Measurements from ENCODE around the gene POLR1A.

The POLR1A gene

DNA sequence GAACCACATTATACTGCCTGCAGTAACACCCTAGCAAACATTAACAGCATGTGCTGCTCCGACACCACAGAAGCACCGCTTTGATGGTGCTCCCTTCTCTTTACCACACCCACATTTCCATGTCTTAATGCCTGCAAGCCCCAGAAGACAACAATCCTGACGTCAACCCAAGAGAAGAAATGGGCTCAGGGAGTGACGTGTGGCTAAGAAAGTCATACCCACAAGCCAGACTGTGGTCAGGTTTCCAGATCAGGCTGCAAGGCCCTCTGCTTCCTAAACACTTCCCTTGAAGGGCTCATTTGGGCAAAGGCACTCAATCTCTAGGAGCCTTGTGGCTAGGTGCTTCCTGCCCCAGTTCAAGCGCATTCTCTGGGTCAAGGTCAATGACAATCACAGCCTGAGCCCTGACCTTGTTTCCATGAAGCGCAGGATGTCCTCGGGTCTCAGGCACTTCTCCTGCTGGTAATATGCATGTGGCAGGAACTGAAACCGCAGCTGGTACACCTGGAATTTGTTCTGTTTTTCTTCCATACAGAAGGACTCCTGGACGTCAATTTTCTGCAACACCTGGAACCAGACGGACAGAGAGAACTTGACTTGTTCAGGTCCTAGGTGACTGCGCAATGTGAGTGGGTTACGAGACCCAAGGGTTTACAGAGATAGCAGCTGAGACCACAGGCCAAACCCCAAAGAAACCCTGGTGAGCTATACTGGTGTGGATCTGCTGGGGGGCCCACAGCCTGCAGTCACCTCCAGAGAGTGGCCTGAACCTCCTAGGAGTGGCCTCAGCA lies 67.2 kb downstream of the POLR1A start:
- DNase-seq (ENCODE audit: low read depth in 2 of 2) = no peak

DNA sequence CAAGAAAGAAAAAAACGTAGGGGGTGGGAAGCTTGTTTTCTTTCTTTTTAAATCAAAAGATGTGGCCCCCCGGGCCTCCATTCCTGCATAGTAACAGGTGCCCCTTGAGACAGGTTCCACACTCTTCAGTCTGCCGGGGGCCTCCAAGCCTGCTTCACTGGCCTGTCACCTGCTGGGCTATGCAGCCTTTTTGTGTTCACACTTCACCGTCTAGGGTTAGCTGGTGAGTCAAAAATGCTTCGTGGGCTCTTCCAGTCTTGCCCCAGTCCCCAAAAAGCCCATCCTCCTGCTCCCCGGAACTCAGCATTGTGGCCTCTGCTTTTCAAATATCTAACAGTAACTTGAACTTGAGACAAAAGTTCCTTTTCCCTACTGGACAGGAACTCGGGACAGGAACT lies 67.9 kb downstream of the POLR1A start:
- DNase-seq (ENCODE audit: low read depth in 2 of 2) = no peak

DNA sequence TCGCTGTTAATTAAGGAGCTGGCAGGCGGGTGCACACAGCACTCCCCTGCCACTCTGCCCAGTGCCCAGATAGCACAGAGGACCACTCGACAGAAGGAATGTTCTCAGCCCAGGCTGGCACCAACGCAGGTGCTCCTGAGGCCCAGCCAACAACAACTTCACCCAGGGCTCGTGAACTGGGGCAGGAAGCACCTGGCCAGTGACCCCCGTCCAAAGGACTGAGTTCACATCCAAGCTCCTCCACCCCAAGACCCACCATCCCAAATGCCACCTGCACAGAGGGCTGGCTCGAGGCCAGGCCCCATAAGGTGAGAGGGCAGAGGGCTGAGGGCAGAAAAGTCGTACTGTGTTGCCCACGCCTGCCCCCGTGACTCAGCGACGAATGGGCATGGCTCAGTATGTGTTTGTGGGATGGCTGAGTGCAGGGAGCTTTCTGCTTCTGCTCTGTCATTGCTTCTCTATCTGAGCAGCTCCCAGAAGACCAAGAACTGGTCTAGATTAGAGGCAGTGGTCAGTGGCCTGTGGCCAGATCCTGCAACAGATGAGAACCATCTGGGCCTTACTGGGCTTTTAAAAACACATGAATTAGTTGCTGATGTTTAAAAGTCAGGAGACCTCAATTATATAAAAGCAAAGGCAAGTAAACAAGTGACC lies 68.4 kb downstream of the POLR1A start:
- peak in 1 of 2 experiments; percentile 23 for DNase-seq (ENCODE audit: low read depth in 2 of 2)

DNA sequence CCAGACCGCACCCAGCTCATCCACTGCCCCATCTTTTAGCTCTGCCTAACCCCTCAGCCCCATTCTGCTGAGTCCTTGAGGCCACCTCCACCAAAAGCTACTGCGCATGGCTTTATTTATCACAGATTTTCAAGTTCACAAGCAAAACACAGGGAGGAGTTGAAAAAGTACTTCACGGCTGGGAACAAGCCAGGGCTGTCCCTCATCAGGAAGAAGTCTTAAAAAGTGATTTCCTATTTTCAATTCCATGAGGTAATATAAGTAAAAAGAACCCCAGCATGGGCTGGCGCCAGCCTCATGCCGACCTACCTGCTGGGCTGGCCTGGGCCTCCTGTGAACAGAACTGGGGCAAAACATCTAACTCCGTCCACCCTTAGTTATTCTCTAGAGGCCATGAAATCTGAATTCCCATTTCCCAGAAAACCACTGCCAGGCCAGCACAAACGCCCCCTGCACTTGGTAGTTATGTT lies 69.0 kb downstream of the POLR1A start:
- DNase-seq (ENCODE audit: low read depth in 2 of 2) = peak in 1 of 2 experiments; percentile 39

DNA sequence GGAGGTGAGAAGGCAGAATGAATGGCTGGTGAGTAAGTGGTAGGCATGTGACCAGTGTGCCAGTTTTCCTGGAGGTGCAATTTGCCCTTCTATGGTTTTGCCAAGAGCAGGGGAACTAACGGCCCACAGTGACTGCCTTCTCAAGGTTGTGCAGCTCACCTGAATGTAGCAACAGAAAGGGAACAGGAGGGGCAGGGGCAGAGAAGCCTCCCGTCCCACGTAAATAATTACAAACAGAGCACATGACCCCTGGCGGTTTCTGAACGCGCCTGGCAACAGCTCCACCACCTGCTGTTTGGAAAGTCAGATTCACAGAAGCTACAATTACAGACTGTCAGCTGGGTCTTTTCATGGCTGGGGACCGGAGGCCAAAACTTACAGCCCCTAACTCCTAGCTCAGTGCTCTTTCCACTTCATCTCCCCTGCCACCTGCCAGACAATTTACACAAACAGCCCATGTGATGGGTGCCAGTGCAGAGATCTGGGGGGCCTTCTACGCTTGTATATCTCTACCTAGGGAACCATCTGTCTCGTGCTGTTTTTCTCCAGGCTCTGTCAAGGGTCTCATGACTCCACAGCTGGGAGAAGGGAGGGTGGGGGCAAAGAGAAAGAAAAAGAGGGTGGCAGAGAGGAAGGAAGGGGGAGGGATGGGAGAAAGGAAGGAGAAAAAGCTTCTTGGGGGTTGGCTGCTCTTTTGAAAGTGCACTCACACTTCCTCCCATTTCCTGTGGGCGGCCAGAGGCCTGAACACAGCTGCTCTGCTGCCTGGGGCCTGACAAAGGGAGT lies 69.6 kb downstream of the POLR1A start:
- peak in 1 of 2 experiments; percentile 37 for DNase-seq (ENCODE audit: low read depth in 2 of 2)

DNA sequence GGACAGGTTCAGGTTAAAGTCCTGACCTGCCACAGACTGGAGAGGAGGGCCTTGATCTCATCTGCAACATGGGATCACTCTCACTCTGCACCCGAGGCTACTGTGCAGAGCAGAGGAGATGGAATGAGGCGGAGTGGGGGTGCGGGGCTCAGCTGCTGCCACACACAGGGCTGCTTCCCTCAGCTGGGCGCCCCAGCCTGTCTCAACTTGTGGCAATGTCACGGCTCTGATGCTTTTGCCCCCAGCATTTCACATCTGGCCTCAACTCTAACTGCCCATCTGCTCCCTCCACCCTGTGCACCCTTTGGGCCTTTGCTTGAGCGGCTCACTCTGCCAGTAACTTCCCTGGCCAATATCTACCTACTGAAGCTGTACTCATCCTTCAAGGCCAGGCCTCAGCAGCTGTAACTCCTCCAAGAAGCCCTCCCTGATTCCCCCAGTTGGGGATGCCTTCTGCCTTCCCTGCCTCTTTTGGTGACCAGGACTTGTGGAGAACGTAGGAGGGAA lies 70.3 kb downstream of the POLR1A start:
- no peak for DNase-seq (ENCODE audit: low read depth in 2 of 2)

DNA sequence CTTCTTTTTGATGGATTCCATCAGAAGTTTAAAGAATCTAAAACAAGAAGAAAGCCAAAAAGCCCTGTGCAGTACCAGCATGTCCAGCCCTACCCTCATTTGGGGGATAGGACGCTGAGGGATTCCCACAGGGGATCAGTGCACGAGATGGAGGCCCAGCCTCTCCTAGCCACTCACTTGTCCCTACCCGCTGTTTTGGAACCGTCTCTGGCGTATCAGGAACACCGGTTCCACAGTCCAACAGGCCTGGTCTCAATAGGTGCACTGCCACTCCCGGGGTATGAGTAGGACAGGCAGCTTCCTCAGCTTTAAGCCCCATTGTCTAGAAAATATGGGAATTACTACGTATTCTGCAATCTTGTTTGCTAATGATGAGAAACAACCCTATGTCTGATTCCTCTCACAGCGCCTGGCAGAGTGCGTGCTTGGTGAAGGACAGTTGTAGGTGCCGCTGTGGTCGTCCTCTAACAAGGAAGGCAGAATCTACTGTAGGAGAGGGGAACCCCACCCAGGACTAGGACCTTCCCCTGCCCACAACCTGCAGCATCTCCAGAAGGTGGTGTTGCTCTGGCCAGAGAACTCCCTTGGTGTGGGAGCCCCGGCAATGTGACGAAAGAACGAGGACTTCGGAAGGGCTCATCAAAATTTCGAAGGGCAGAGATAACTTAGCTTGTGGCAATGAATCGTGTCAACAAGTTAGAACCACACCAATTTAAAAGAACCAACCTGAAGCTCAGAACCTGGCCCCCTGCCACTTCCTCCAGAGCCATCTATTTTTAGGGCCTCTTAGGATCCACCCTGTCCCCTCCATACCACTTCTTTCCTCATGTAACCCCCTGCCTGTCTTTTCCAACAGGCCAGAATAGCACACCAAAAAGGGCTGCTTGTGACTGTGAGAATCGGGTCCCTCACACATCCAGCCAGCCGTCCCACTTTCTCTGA lies 71.7 kb downstream of the POLR1A start:
- no peak for DNase-seq (ENCODE audit: low read depth in 2 of 2)

DNA sequence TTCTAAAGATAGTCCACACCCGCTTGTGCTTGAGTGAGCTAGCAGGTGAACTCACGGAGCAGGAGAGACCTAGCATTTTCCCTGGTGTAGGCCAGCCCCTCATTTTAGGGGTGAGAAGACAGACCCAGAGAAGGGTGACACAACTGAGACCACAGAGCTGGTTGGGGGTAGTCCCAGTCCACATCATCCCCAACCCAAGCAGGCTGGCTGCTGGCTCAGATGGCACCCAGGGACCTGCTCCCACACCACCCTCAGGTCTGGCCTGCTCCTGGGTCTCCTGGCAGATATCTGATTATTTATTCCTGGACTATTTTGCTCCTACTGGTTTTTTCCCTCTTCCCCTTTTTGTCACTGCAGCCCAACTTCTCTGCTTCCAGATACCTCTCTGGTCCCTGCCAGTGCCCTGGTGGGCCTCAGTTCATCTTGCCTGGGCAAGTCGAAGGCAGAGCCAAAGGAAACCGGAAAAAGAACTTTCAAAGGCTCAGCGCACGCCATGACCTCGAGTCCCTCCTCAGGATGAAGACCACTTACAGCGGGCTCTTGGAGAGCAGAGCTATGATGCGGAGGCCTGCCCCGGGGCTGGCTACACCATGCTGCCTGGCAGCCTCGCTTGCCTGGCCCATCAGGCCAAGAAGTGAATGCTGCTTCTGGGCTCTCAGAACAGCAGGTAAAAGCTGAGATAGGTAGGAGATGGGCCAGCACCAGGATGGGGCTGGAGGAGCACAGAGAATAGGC lies 72.7 kb downstream of the POLR1A start:
- no peak for DNase-seq (ENCODE audit: low read depth in 2 of 2)

DNA sequence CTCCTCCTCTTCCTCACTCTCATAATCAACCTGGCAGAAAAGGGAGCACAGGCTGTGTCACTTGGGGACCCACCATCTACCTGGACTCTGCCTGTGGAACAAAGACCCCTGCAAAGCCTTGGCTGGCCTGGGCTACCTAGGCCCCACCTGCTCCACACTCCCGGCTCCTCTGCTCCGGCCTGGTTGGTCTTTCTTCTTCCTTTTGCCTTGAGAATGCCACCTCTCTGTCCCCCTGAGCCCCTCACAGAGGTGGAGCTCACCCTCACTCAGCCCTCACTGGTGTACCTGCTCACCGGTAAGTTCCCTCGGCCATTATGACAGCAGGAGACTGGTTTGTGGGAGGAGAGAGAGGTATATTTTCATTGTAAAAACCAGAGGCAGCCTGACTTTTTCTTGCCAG lies 74.1 kb downstream of the POLR1A start:
- no peak for DNase-seq (ENCODE audit: low read depth in 2 of 2)

DNA sequence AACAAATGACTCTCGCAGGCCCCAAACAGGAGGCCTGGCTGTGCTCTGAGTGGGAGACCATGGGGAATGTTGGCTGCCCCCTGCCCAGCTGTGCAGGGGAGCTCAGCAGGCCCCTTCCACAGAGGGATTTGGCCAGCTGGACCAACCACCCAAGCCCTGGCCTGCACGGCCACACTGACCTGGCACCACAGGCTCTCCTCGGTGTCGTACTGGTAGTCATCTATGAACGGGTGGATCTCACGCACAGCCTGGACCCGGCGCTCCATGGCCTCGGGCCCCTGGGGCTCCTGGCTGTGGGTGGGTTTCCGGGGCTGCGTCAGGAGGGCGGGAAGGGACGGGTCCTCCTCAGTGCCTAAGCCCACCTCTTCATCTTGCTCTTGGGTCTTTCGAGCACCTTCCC lies 74.5 kb downstream of the POLR1A start:
- no peak for DNase-seq (ENCODE audit: low read depth in 2 of 2)

DNA sequence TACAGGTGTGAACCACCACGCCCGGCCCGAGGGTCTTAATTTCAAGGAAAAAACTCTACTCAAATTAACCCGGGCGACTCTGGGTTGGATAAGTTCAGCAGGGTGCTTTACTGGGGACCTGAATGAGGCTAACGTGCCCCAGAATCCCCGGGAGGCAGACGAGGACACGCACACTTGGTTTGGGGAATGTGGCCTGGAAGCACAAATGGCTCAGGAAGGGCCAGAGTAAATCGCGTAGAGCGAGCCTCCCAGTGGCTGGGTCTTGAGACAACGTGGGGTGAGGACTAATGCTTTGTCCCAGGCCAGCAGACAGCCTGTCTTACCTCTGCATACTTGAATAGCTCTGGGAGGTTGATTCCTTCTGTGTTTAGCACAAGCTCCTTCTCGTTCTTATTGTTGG lies 75.8 kb downstream of the POLR1A start:
- no peak for DNase-seq (ENCODE audit: low read depth in 2 of 2)

DNA sequence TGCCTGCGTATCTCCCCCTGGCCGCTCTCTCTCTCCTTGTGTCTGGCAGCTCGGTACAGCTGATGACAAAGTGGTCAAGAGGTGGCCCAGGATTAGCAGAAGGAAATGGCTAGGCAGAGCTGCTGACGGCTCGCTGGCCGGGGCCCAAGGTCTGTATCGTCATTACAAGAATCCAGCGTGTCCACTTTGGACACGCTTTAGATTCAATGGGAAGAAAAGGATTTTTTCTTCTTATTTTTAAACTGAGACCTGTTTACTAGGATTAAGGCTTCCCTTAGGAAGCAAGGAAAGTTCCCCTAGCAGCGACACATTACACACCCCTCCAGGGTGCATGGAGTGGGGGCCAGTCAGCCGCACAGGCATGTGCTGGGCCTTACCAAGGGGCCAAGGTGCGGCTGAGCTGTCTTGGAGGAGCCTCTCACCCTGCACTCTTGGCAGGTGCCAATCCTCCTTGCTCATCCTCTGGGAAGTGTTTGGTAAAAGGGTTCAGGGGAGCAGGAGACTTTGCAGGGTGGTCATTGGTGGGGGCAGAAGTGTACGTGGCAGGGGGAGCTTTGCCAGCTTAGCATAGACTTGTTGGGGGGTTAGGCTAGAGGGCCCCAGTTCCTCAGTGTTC lies 76.8 kb downstream of the POLR1A start:
- DNase-seq (ENCODE audit: low read depth in 2 of 2) = no peak

DNA sequence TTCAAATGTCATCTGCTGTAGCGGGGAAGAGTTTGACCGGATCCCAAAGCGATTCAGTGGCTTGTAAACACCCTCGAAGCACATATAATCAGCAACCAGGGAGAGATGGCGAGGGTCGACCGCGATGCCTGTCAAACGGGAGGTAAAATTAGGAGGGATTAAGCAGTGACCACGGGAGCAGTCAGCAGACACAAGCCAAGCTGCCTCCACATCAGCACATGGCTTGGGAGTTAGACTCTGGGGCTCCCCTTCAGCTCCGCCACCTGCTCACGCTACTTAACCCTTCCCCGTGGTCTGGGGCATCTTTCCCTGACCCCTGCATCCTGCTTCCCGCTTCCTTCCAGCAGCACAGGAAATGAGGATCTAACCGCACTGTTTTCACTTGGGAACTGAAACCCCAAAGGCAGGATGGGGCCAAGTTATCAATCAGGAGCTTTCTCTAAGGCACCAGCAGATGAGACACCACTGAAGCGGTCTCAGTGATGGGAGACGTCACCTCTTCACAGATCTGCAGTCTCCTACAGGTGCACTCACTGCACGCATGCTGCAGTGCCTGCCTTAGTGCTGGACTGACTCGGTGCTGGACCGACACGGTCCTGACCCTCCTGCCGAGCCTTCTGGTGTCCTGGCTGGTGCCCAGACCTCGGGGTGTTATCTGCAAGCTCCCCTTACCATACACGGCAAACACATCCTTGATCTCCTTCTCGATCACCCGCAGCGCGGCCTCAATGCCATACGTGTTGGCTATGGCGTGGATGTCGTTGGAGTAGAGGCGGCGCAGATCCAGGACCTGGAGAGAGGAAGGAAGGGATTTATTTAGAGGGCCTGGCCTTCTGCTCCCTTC lies 77.5 kb downstream of the POLR1A start:
- no peak for DNase-seq (ENCODE audit: low read depth in 2 of 2)

DNA sequence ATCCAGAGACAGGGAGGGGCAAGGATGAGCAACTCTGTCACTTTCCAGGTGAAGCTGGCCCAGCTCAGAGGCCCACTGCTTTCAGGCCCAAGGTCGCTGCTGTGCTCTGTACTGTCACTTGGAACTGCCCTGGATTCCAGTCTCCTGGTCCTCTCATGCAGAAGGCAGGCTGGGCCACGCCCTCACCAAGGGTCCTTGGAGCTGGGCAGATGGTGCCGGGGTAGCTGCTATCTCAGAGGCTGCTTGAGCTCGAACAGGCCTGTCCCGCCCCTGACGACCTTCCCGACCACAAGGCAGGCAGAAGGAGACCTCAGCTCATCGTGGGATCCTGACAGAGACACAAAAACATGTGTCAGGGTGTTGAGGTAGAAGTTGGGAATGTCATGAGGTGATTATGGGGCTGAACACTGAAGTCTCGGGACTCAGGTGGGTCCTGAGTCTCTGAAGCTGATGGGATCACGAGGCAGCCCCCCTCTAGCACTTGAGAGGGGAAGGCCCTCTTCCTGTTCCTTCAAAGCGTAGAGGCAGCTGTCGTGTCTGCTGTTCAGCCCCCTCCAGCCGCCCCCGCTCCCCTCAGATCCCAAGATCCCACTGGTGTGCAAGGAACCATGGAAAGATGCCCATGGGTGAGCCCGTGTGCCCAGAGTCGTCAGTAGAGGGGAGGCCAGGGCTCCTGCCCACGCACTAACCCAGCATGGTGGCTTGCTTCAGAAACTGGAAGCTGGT lies 78.3 kb downstream of the POLR1A start:
- DNase-seq (ENCODE audit: low read depth in 2 of 2) = no peak

DNA sequence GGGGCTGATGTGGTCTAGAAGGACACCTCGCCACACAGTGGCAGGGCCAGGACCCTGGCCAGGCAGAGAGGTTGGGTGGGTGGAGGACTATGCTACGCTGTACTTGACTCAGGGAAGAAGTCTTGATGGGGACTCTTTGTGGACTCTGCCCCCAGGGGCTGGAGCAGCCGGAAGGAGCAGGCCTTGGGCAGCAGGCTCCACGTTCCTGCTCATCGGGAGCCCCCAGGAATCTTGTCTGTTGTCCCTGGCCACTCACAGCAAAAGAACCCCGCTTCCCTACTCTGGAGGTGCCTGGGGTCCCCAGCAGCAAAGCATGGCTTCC lies 79.0 kb downstream of the POLR1A start:
- no peak for DNase-seq (ENCODE audit: low read depth in 2 of 2)

DNA sequence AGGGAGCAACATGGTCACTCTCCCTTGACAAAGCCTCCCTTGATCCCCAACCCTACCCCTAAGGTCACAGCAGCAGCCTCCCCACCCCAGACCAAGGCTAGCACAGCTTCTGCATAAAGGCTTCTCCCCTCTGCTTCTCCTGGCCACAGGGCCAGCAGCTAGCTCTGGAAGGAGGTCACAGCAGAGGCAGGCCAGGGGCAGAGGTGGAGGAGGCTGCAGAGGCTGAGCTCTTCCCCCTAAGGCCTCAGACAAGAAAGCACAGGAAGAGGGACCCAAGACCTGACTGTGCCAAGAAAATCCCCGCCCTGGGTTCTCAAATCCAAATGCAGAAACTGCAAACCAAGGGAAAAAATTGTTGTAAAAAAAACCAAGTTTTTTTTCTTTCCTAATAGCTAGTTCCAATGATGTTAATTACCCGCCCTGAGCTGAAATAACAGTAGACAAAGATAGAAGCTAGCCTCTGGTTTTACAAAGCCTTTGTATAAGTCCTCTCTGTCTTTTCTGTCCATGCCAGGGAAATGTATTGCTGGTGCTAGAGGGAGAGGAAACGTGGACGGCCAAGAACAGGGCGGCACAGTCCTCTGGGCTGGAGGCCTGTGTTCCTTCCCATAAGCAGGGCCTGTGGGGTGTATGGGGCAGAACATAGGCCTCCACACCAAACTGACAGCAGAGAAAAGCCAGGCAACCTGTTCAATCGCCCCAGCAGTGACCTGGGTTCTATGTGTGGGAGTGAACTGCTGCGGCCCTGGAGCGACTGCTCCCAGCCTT lies 79.5 kb downstream of the POLR1A start:
- no peak for DNase-seq (ENCODE audit: low read depth in 2 of 2)

DNA sequence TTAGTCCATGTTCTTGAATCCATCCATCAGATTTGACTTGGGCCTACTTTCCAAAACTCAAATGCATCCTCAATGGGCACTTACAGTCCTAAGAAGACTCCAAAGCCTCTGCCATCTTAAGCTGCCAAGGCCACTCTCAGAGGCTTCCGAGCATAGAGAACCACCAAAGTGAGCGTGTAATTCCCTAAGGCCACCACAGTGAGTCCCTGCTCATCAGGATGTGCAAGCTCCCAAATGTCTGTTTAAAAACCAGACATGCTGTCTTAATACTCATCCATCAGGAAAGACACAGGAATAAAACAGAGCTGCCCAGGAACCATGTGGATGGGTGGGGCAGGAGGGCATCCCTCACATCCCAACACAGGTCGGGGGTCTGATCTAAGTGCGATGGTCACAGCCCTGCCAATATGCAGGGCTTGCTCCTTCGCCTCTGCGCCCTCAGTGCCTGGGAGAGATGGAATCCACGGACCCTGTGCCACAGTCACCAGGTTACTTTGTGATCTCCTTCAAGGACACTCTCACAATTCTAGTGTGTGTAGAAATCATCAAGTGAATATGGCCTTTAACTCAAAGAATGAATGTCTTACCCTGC lies 80.4 kb downstream of the POLR1A start:
- no peak for DNase-seq (ENCODE audit: low read depth in 2 of 2)

DNA sequence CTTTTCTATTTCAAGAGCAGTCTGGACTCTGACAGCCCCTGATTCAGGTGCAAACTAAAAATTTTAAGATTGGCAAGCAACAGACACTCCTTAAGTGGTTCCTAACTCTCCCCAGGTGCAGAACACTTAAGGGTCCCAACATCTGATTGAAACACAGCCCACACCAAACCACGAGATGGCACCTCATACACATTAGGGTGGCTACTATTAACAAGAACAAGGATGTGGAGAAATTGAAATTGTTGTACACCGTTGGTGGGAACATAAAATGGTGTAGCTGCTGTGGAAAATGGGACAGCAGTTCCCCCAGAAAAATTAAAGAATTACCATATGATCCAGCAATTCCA lies 82.3 kb downstream of the POLR1A start:
- no peak for DNase-seq (ENCODE audit: low read depth in 2 of 2)

Data from fibroblast of skin of left biceps (primary cell).